ENCODE results near the gene ARPC1B.
"Not testable (repeated sequence)": the region's sequence is repeated elsewhere in the genome, so short reads cannot be mapped to it uniquely, and the experiment has no call there.

Gene ARPC1B

DNA sequence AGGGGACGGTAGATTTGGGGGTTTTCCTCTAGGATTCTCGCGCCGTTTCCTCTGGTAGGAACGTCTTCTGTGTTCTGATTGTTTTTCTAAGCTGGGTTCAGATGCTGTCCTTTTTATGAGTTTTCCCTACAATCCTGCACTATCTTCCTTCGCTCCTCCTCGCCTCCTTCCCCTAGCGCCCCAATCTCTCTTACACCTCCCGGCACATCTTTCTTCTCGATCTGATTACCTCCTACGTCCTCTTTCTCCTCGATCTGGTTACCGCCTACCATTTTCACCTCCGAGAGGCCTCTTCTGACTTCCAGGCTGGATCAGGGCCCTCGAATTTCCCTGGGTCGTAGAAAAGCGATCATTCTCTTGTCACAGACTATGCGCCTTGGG lies 34.7 kb downstream of the ARPC1B start:
- no peak for DNase-seq (ENCODE audit: low read depth, low spot score)

DNA sequence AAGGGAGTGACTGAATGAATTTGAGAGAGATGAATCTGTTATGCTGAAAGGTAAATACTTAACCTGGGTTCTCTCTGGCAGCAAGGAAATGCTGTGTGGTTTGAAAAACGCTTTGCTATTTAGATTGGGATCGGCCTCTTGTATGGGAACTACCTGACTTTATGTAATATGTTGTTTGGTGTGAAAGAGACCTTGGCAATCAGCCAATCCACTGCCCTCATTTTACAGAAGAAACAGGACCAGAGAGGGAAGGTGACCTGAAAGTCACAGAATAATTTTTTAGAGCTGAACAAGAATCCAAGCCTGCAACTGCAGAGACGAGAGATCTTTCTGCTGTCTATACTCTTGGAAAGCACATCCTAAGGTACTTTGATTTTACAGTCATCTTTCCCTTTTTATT lies 35.3 kb downstream of the ARPC1B start:
- no peak for DNase-seq (ENCODE audit: low read depth, low spot score)

DNA sequence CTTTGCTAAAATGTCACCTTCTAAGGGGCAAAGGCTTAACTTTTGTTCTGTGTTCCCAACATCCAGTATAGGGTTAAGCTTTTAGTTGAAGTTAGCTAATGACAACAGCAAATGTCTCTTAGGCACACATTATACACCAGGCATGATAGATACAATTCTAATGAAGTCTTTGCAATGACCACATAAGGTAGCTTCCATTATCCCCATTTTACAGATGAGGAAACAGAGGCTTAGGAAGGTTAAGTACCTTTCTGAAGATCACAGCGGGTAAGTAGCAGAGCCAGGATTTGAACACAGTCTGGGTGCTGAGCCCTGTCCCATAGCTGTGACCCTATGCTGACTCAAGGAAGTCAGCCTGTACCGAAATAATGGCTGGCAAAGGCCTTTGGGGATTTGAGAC lies 36.1 kb downstream of the ARPC1B start:
- no peak for DNase-seq (ENCODE audit: low read depth, low spot score)

DNA sequence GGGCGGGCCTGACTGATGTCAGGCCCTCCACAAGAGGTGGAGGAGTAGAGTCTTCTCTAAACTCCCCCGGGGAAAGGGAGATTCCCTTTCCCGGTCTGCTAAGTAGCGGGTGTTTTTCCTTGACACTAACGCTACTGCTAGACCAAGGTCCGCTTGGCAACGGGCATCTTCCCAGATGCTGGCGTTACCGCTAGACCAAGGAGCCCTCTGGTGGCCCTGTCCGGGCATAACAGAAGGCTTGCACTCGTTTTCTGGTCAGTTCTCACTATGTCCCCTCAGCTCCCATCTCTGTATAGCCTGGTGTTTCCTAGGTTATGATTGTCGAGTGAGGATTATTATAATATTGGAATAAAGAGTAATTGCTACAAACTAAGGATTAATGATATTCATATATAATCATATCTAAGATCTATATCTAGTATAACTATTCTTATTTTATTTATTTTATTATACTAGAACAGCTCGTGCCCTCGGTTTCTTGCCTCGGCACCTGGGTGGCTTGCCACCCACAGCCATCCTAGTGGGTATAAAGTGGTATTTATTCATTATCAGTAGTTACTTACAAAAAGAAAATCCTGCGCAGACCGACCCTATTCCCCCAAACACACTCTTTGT lies 41.1 kb downstream of the ARPC1B start:
- not testable (repeated sequence) for DNase-seq (ENCODE audit: low read depth, low spot score)

DNA sequence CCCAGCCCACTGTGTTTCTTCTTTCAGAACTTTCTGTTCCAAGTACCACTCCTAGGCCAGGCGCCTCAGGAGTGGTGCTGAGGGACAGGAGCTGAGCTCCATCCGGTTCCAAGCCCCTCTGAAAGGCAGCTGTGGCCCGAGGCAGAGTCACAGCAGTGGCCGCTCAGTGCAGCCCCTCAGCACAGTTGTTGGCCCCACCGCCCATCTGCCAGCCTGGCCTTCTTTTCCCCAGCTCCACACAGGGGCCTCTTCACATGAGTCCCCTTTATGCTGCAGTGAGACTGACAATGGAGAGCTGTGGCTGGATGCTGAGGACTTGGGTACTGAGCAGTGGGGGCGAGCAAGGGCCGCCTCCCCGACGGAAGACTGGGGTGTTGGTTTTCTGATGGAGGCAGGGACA lies 43.7 kb downstream of the ARPC1B start:
- DNase-seq (ENCODE audit: low read depth, low spot score) = no peak

DNA sequence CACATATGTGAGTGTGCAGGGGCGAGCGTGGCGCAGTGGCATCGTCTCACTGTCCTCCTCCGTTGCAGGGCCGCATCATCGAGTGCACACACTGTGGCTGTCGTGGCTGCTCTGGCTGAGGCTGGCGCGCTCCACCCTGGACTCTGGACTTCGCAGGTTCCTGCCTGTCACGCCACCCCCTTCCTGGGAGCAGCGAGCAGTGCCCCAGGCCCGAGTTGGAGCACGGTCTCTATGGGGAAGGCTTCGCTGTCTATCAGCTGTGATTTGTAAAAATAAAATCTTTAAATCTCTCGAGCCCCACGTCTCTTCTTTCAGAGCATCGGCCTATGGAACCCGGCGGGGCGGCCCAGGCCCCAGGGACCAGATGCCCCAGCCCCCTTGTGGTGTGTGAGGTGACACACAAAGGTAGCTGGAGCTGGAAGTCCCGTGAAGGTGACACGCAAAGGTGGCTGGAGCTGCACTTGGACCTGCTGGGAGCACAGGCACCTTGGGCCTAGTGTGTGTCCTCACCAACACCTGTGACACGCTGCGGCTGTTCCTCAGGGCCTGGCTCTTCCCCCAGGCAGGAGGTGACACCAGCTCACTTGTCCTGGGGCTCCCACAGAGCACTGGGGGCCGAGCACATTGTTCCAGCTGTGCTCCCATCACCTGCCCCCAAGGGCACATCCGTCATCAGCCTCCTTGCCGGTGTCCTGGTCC lies 44.9 kb downstream of the ARPC1B start:
- no peak for DNase-seq (ENCODE audit: low read depth, low spot score)

DNA sequence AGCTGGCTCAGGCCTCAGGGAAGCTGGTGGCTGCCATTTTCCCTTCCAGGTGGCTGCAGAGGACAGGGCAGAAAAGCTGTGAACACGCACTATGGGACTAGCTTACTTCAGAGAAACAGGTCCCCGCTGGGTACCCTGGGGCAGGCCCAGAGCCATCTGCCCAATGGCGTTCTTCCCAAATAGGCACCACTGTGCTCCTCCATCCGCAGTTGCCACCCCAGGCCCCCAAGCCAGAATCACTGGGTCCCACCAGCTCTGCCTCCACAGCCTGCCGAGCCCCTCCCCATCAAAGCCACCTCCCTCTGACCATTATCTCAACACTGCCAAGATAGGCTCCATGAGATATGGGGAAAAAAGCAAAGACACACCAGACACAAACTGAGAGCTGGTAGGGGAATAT lies 45.7 kb downstream of the ARPC1B start:
- DNase-seq (ENCODE audit: low read depth, low spot score) = no peak

DNA sequence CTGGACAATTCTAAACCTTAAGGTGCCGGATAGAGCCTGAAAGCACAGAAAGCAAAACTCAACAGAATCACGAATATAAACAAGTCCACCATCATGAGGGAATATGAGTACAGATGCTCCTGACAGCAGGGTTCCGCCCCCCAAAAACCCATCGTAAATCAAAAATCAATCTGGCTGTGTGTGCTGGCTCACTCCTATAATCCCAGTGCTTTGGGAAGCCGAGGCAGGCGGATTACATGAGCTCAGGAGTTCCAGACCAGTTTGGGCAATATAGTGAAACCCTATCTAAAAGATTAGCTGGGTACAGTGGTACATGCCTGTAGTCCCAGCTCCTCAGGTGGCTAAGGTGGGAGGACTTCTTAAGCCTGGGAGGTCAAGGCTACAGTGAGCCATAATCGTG lies 46.5 kb downstream of the ARPC1B start:
- DNase-seq (ENCODE audit: low read depth, low spot score) = no peak

DNA sequence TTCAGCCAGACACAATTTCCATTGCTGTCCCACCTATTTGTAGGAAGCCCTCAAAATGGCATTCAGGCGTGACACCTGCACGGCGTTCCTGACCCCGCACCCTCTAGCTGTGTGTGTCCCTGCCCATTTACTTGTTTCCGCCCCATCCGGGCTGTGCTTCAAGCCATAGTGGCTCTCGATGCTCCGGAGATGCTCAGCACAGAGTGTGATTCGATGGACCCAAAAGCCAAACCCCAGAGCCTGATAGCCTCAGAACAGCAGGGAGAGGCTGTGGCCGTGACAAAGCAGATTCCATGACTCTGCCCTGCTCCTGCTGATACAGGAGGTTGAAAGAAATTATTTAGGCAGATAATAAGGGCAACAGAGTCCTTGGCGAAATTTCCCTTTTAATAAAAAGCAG lies 47.7 kb downstream of the ARPC1B start:
- DNase-seq (ENCODE audit: low read depth, low spot score) = no peak

DNA sequence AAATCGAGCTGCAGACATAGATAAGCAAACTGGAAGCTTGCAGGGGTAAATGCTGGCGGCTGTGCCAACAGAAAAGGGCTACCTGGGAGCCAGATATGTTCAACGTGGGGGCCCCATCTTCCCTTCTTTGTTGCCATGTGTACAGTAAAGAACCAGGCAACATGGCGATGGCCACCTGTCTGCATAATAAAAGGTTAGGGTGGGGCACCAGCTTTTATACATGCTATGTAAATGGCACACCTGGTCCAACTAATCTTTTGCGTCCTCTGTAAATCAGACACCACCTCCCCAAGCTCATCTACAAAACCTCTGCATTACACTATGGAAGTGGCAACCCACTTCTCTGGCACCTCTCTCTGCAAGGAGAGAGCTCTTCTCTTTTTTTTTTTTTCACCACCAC lies 48.1 kb downstream of the ARPC1B start:
- DNase-seq (ENCODE audit: low read depth, low spot score) = no peak

DNA sequence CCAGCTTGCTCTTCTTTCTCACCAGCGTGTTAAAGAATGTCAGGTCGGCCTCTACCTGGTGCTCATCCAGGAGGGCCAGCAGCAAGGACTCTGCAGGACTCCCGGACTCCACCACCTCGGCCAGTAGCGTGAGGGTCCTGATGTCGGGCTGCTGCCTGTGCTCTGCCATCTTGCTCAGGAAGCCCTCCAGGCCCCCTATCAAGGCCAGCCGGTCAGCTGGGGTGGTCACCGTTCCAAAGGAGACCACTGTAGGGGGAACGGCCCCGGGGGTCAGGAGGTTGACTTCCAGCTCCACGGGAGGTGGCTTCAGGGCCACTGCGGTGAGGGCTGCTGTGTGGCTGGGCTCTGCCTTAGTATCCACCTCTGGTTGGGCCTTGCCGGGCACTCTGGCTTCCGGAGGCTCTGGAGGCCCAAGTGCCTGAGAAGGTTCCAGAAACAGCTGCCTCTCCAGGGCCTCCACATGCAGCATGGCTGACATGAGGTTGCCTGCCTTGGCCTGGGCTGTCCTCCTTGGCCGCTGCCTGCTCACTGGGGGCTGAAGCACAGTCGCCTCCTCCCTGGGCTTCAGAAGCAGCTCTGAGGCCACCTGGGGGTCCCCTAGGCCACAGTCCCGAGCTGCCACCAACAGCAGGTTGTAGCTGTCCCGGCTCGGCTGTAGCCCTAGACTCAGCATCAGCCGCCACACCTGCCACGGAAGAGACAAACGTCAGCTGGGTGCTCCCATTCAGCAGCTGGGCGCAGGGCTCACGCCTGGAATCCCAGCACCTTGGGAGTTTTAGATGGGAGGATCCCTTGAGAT lies 50.6 kb downstream of the ARPC1B start:
- no peak for DNase-seq (ENCODE audit: low read depth, low spot score)

DNA sequence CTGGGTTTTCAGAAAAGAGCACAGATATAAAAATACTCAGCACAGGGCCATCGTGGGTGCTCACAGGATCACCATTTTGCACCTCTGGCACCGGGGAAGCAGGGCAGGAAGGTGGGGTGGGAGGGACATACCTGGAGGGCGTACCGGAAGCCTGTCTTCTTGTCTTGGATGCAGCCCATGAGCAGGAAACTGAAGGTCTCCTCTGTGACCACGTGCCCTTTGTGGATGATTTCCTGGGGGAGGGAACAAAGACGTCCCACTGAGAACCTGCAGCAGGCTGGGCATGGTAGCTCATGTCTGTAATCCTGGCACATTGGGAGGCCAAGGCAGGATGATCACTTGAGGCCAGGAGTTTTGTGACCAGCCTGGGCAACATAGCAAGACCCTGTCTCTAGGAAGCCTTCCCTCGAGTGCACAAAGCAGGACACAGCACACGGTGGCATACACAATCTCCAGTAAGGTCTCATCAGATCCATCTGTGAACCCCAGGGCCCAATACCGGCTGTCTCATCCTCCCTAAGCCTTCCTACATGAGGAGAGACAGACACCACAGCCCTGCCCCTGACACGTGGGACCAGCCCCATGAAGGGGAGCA lies 54.5 kb downstream of the ARPC1B start:
- DNase-seq (ENCODE audit: low read depth, low spot score) = no peak

DNA sequence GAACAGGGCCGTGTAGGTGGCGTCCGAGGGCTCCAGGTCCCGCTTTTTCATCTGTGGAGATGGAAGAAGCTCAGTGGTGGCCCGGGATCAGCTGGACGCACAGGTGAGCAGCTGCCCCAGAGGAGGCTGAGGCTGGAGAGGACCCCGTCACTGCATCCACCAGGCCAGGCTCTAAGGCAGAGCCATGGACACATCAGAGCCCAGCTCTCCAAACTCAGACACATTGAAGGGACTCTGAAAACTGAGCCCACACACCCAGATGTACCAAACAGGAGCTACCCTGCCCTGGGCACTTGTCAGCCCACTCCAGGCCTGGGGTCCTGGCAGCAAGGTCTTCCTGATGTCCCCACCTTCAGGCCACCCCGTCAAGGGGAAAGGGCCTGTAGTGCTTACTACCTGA lies 55.2 kb downstream of the ARPC1B start:
- DNase-seq (ENCODE audit: low read depth, low spot score) = no peak

DNA sequence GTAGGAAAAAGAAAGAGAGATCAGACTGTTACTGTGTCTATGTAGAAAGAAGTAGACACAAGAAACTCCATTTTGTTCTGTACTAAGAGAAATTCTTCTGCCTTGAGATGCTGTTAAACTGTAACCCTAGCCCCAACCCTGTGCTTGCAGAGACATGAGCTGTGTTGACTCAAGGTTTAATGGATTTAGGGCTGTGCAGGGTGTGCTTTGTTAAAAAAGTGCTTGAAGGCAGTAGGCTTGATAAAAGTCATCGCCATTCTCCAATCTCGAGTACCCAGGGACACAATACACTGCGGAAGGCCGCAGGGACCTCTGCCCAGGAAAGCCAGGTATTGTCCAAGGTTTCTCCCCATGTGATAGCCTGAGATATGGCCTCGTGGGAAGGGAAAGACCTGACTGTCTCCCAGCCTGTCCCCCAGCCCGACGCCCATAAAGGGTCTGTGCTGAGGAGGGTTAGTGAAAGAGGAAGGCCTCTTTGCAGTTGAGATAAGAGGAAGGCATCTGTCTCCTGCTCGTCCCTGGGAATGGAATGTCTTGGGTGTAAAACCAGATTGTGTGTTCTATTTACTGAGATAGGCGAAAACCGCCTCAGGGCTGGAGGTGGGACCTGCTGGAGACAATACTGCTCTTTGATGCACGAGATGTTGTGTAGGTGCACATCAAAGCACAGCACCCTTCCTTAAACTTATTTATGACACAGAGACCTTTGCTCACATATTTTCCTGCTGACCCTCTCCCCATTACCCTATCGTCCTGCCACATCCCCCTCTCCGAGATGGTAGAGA lies 57.4 kb downstream of the ARPC1B start:
- DNase-seq (ENCODE audit: low read depth, low spot score) = not testable (repeated sequence)

DNA sequence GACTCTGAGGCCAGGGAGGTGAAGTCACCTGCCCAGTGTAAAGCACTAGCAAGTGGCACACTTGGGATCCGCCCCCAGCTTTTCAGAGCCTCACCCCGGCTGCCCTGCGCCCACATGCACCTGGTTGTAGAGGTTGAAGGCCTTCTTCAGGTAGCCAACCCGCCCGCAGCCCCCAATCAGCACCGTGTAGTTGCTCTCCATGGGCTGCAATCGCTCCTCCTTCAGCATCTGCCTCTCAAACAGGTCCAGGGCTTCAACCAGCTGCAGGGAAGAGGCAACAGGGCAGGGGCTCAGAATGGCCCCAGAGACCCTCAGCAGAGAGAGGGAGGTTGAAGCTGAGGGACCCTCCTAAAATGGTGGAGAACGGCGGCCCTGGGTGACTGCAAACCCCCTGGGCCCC lies 58.6 kb downstream of the ARPC1B start:
- no peak for DNase-seq (ENCODE audit: low read depth, low spot score)

DNA sequence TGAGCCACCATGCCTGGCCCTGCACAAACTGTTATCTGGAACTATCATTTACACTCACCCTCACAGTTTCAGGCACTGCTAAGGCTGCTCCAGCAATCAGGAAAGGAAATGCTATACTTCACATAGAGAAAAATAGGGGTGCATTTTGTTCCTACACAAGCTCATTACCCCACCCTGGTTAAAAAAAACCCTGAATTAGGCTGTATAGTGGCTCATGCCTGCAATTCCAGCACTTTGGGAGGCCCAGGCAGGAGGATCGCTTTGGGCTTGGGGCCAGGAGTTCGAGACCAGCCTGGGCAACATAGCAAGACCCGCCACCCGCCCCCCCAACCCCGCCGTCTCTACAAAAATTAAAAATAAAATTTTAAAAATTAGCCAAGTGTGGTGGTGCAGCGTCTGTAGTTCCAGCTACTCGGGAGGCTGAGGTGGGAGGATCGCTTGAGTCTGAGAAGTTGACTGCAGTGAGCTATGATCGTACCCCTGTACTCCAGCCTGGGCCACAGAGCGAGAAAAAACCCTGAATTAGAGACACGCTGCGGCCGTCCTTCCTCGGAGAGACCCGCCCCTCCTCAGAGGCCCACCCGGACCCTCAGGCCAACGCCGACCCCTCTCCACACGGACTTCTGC lies 63.5 kb downstream of the ARPC1B start:
- DNase-seq (ENCODE audit: low read depth, low spot score) = no peak

DNA sequence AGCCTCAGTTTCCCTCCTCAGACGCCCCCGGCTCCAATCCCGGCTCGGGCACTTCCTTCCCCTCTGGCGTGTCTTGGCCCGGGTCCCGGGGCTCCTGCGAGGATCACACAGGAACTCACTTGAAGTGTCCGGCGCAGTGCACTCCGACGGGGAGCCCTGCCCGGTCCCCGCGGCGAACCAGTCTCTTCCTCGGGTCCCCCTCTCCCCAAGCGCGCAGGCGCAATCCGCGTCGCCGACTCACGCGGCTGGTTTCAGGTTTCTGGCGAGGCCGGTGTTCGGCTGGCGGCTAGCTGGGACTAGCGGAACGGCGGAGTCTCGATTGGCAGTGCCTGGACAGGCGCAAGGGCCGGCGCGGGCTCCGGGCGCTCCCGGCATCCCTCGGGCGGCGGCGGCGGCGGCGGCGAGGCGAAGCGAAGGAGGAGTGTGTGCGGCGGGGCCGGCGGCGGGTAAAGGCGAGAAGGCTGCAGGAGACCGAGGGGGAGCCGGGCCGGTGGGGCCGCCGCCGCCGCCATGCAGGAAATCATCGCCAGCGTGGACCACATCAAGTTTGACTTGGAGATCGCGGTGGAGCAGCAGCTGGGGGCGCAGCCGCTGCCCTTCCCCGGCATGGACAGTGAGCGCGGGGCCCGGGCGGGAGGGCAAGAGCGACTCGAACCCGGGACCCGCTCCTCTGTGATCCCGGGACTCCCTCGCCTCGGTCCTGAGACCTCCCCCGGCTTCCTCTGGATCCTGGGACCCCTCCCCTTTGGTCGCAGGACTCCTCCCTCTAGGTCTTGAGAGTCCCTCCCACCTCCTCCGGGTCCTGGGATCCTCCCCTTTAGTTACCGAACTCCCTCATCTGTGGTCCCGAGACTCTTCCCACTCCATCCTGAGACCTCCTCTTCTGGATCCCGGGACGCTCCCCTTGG lies 64.3 kb downstream of the ARPC1B start, which contains the start of the genes CPSF4 and PTCD1:
Gene CPSF4, plus strand, starts transcription at position 371 of the 908 bp plus-strand sequence. Its CDS starts 140 bp downstream, at position 511.
Gene PTCD1, minus strand, starts transcription at position 226 of the 908 bp plus-strand sequence. CDS start 3,556 bp downstream, outside the sequence.
- peak; percentile 85 for DNase-seq (ENCODE audit: low read depth, low spot score)

DNA sequence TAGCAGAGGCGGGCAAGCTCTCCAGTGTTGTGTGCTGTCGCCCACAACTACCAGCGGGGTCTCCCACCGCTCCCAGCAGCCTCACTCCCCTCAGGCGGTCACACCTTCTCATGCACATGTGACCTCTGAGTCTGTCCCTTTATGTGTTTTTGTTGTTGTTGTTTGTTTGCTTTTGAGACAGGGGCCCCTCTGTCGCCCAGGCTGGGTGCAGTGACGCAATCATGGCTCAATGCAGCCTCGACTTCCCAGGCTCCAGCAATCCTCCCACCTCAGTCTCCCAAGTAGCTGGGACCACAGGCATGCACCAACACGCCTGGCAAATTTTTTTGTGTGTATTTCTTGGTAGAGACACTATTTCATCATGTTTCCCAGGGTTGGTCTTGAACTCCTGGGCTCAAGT lies 65.7 kb downstream of the ARPC1B start:
- DNase-seq (ENCODE audit: low read depth, low spot score) = no peak

Data from smooth muscle cell of the brain vasculature (primary cell).